ENCODE data around the gene AHNAK.
"Not testable (repeated sequence)": the region's sequence is repeated elsewhere in the genome, so short reads cannot be mapped to it uniquely, and the experiment has no call there.

Gene AHNAK

GRCh38 chr11:62553839-62554361 lies 7.3 kb upstream of the AHNAK start:
- DNase-seq, result no peak

- peak in 17 of 51 donors; percentile 23 to 73 (median 40) for DNase-seq
Measured at GRCh38 chr11:62553080-62553838, 6.7 kb upstream of the AHNAK start.

GRCh38 chr11:62552485-62553079 lies 6.0 kb upstream of the AHNAK start:
- DNase-seq, result no peak

GRCh38 chr11:62550478-62550877 lies 3.9 kb upstream of the AHNAK start:
- DNase-seq, result not testable (repeated sequence)

GRCh38 chr11:62548545-62549335 lies 2.1 kb upstream of the AHNAK start:
- DNase-seq, result no peak

- no peak for DNase-seq
Measured at GRCh38 chr11:62547691-62548281, 1.2 kb upstream of the AHNAK start.

GRCh38 chr11:62546929-62547625 lies 471 bp upstream of the AHNAK start:
- DNase-seq, result peak in 1 of 51 donors; percentile 20

- peak in 27 of 51 donors; percentile 20 to 71 (median 48) for DNase-seq
Measured at GRCh38 chr11:62545437-62546243, 966 bp downstream of the AHNAK start.

GRCh38 chr11:62544581-62545436 lies 1.8 kb downstream of the AHNAK start:
- DNase-seq, result no peak

- no peak for DNase-seq
Measured at GRCh38 chr11:62543680-62544444, 2.7 kb downstream of the AHNAK start.

- DNase-seq, result peak in 42 of 51 donors; percentile 23 to 75 (median 56)
Measured at GRCh38 chr11:62542750-62543567, 3.6 kb downstream of the AHNAK start.

GRCh38 chr11:62542111-62542745 lies 4.4 kb downstream of the AHNAK start:
- DNase-seq, result no peak

GRCh38 chr11:62540804-62541701 lies 5.6 kb downstream of the AHNAK start:
- peak in 13 of 51 donors; percentile 7 to 39 (median 22) for DNase-seq

GRCh38 chr11:62539238-62539925 lies 7.2 kb downstream of the AHNAK start:
- DNase-seq, result peak in 7 of 51 donors; percentile 15 to 51 (median 23)

Data from hypothalamus (tissue), 51 donors.